HG02852 (cell line): ENCODE results near the gene PUS1.
"Not testable (repeated sequence)": the region's sequence is repeated elsewhere in the genome, so short reads cannot be mapped to it uniquely, and the experiment has no call there.

ENCODE experiments used
- ATAC-seq: cut with Tn5 transposase; IDR thresholded peaks from one replicate; pipeline ENCODE4 v1.9.1; 2021; ENCODE audit warnings: mild to moderate bottlenecking, moderate library complexity; ENCODE audit not compliant: unreplicated experiment

The PUS1 gene

GRCh38 chr12:131928711-131929580 is at the start of gene PUS1:
TSS of gene PUS1 (plus strand) at chr12:131929276. CDS start at chr12:131929723, 447 bp downstream.
- ATAC-seq, result peak; percentile 62

- no peak for ATAC-seq
These were observed 46.1 kb upstream of the PUS1 start for GRCh38 chr12:131882804-131883520.

- no peak for ATAC-seq
These were observed 45.6 kb upstream of the PUS1 start for GRCh38 chr12:131883521-131883900.

- not testable (repeated sequence) for ATAC-seq
These were observed 44.0 kb upstream of the PUS1 start for GRCh38 chr12:131885076-131885475.

GRCh38 chr12:131885543-131886057 is 43.5 kb upstream of the PUS1 start:
- ATAC-seq, result no peak

- ATAC-seq, result not testable (repeated sequence)
These were observed 37.4 kb upstream of the PUS1 start for GRCh38 chr12:131891722-131892121.

GRCh38 chr12:131892711-131893604 is 36.1 kb upstream of the PUS1 start:
- no peak for ATAC-seq

- no peak for ATAC-seq
These were observed 35.3 kb upstream of the PUS1 start for GRCh38 chr12:131893605-131894312.

- ATAC-seq, result peak; percentile 76
These were observed 34.7 kb upstream of the PUS1 start, which contains the start of gene ULK1 for GRCh38 chr12:131894313-131894860. TSS of gene ULK1 (plus strand) at chr12:131894622. CDS start at chr12:131895002, 380 bp downstream.

GRCh38 chr12:131894981-131895639 is 34.0 kb upstream of the PUS1 start:
- ATAC-seq, result no peak

- ATAC-seq, result peak; percentile 9
These were observed 33.4 kb upstream of the PUS1 start for GRCh38 chr12:131895640-131896079.

GRCh38 chr12:131896080-131896810 is 32.8 kb upstream of the PUS1 start:
- peak; percentile 54 for ATAC-seq

- ATAC-seq, result no peak
These were observed 32.2 kb upstream of the PUS1 start for GRCh38 chr12:131896811-131897270.

- no peak for ATAC-seq
These were observed 31.8 kb upstream of the PUS1 start for GRCh38 chr12:131897276-131897675.

GRCh38 chr12:131897875-131898274 is 31.2 kb upstream of the PUS1 start:
- ATAC-seq, result no peak

- no peak for ATAC-seq
These were observed 28.7 kb upstream of the PUS1 start for GRCh38 chr12:131900397-131900796.

- no peak for ATAC-seq
These were observed 27.4 kb upstream of the PUS1 start for GRCh38 chr12:131901431-131902331.
